Measurements from ENCODE around the gene SORBS1.

SORBS1 gene

DNA sequence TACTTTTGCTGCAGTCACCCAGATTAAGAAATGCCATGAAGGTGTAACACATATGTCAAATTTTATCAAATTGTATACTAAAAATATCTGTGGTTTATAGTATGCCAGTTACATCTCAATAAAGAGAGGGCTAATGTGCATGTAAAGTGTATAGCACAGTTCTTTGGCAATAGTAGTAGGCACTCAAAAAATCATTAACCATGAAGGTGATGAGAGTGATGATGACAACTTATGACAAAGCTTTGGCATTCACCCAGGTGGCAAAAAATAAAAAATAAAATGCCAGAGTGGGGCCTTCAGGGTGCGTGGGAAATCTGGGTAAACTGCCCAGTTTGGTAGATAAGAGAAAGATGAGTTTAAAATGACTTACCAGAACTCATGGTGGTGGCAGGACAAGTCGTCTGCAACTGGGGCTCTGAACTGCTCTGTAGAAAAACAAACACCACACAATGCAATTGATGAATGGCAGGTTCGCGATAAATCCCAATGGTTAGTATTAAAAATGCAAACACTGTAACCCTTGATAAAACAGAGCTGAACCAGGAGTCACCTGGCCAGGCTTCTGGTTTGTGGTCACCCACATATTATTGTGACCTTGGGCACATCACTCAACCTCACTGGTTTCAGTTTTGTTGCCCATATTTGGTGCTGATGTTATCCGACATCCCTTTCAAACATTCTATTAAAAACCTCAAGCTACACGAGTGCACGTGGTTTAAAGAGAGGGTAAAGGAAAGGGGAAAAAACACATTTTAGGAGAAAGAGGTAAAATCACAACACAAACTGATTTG lies 120.2 kb downstream of the SORBS1 start:
- no peak for DNase-seq (ENCODE audit: low read depth in 2 of 2, low spot score in 1 of 2)

DNA sequence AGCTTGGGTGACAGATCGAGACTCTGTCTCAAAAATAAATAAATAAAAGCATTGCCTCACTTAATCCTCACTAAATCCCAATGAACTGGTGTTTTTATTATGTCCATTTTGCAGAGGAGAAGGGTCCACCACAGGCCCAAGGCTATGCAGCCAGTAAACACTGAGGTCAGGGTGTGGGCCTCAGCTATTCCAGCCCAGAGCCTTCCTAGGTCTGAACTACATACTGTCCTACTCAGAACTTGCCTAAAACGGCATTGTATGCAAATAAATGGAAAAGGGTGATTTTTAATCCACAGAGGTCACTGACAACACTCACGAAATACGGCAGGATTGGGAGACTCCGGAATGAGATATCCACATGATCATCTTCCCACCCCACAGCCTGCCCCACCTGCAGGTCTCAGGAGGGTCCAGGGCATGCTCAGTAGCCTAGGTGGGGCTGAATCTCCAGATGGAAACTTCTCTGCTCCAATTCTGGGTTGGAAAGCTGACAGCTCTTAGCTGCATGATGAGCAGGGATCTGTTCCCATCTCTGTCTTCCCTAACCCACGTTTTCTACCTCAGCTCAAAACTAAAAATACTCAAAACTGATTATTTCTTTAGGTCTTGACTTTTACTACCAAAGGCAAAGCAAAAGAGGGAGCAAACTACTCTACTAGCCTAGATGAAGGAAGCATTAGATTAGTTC lies 121.0 kb downstream of the SORBS1 start:
- no peak for DNase-seq (ENCODE audit: low read depth in 2 of 2, low spot score in 1 of 2)

DNA sequence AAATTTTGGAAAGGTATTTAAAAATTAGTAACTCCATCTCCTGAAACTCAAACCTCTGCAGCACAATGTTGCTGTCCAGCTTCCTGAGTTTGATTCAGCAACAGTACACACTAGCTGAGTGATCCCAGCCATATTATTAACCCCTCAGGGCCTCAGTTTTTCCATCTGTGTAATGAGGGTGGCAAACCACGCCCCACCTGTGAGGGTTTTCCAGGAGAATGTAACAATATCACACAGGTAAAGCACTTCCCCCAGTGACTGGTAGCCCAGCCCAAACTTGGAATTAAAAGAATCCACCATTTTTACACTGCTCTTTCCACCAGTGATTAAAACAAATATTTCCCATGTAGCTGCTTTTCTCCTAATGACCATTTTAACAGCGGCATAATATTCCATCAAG lies 122.4 kb downstream of the SORBS1 start:
- no peak for DNase-seq (ENCODE audit: low read depth in 2 of 2, low spot score in 1 of 2)

DNA sequence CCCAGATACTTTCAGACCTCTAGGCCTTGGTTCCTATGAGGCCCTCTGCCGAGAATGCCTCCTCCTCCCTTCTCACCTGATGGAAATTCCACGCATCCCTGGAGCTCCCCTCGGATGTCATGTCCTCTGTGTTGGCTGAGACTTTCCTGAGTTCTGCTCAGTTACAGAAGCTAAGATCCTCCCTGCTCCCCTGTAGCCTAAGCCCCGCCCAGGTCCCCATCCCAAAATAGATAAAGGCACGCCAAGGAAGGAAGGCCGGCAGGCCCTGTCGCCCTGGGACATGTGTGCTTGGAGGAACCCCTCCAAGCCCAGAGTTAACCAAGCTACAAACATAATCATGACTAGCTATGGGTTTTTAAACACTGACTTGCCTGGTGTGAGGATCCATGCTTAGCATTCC lies 123.5 kb downstream of the SORBS1 start:
- DNase-seq (ENCODE audit: low read depth in 2 of 2, low spot score in 1 of 2), result no peak

DNA sequence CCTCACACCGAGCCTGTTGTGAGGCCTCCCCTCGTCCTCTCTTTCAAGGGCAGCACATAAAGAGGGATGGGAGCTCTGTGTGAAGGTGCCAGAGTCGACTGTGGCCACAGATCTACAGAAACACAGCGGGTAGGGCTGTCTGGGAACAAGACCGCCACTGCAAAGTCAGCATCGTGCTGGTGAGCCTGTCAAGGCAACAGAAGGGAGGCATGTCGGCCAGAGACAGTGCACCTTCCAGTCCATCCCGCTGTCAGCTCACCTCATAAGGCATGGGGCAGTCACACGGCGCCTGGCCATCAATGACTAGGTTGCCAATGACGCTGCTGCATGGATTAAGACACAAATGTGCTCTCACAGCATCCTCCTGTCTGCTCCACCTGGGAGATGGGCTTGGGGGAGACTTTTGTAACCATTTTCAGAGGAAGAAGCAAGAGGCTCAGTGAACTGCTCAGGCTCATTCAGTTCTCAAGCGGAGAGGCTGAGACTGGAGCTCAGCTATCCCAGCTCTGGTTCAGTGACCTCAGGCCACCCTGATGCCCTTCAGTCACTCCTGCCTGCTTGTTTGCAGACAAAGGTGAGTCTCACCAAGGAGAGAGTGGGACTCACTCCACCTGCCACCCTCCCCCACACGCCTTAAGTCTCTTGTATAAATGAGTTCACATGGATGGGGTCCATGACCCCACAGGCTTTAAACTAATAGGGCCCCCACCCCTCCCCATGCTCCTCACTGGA lies 125.5 kb downstream of the SORBS1 start:
- DNase-seq (ENCODE audit: low read depth in 2 of 2, low spot score in 1 of 2), result no peak

DNA sequence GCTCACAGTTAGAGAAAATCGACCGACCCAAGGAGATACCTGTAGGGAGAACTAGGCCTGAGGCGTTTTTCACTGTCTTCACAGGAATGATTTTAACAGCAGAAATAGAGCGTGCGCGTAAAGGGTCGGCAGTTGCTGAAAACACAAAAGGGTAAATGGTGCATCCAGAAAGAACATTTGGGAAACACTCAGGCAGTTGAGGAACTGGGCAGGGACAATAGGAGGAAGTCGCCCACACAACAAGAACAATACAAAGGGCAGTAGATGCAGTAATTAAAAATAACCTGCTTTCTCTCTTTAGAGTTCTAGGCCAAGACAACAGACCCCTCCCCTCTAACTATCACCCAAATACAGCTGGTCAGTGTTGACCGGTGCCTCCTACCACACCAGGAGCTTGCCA lies 126.6 kb downstream of the SORBS1 start:
- no peak for DNase-seq (ENCODE audit: low read depth in 2 of 2, low spot score in 1 of 2)

DNA sequence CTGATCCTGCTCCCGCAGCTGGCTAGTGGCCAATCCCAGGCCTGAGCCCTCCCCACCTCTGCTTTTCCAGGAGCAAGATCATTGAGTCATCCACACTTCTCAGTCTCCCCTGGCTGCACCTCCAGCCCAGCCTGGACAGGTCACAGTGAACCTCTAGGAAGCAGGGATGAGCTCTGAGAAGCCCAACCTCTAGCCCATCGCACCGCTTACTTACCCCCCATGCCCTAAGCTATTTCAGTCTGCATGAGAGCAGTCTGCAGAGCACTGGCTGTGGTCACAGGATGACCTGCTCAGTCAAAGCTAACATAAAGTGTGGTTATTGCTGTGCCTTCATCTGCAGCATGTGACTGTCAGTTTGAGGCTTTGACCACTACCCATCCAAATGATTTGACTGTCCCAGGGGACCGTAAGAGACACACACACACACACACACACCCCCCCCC lies 129.2 kb downstream of the SORBS1 start:
- no peak for DNase-seq (ENCODE audit: low read depth in 2 of 2, low spot score in 1 of 2)

DNA sequence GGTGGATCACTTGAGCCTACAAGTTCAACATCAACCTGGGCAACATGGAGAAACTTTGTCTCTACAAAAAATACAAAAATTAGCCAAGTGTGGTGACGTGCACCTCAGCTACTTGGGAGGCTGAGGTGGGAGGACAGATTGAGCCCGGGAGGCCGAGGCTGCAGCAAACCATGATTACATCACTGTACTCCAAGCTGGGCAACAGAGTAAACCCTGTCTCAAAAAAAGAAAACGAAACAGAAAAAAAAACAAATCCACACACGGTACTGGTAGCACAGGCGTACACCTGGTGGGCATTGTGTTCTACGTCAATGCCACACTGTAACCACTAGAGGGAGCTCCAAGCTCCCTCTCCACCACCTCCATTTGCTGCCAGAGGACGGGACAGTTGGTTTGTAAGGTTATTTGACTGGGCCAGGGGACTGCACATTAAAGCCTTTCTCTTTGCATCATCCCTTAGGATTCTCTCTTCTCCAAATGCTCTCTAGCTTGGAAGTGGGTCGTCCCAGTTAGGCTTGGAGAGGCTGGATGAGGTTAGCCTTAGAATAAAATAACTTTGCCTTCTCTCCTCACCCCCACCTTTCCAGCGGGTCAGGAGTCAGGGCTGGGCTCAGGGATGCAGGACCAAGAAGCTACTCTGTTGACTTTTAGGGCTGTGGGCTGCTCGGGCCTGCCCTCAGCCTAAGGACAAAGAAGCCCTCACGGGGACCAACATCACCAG lies 130.8 kb downstream of the SORBS1 start:
- DNase-seq (ENCODE audit: low read depth in 2 of 2, low spot score in 1 of 2), result no peak

DNA sequence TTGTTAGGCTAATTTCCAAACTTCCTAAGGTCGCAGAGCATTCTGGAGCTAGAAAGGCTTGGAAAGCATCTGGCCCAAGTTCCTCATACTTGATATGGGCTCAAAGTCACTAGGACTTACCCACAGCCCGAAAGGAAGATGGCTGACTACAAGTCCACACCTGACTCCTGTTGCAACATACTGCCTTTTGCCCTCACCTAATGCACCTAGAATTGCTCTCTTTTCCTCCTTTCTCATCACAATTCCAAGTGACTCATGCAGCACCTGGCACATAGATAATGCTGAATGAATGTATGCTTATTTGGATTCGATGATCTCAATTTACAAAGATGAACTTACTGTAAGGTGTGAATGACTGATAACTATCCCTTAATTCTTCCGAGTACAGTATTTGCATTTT lies 131.5 kb downstream of the SORBS1 start:
- no peak for DNase-seq (ENCODE audit: low read depth in 2 of 2, low spot score in 1 of 2)

DNA sequence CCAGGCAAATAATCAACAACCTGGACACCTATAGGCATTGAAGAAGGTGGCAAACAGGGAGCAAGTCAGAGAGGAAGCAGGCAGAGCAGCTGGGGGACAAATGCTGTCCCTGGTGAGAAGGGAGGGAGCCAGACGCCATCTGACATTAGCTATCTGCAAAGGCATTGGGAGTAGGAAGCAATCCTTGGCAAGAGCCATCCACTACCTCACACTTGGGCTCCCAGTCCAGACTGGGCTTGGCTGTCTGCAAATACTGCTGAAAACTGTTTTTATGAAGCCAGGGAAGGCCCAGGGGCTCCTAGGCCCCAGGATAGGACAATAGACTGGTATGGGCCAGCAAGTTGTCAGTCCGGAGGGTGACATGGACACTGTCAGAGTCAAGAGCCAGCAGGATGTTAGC lies 132.5 kb downstream of the SORBS1 start:
- no peak for DNase-seq (ENCODE audit: low read depth in 2 of 2, low spot score in 1 of 2)

DNA sequence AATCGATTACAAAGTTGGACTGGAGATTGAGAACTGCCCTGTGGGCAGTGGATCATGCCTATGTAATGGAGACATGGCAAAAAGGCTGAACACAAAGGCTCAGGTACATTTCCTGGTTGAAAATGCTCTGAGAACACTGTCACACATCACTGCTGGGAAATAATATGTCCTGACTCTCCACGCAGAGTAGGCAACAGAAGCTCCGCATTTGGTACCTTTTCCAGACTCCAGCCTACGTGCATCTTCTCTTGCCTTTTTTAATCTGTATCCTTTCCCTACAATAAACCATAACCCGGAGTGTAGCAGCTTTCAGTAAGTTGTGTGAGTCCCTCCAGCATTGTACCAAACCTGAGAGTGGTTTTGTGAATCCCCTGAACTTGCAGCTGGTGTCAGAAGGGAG lies 134.7 kb downstream of the SORBS1 start:
- no peak for DNase-seq (ENCODE audit: low read depth in 2 of 2, low spot score in 1 of 2)

DNA sequence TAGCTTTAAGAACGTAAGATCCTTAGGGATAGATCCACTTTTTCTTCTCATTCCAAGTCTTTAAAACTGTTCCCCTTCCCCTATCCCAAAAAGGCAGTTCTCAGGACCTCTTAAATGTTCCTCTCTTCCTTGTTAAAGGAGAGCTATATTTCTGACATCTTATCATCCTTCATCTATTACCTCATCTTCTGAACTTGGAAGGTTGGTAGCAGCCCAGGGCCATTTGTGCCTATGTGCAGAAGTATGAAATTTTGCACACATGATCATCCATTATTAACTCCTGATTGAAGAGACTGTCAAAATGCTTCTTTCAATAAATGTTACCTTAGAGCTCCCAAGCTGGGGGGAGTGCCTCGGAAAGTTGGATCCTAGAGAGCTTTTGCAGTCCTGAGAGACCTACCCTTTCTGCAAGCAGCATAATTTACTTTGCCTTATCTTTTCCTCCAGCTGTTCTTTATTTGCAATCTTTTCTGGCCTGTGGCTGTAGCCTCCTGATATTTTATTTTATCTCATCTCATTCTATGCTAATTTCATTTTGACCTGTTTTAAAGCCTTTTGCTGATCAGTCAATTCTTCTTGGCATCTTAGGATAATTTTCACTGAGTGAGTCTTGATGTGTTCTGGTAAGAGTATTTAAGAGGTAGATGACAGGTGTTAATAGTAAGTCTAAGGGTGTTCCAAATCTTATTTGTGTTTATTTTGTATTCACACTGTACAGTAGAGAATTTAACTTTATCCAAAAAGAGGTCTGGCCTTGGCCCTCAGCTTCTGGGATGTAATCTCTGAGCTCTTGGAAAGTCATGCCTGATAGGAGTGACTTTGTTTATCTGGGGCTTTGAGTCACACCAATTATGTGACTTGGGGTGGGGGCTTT lies 135.3 kb downstream of the SORBS1 start:
- no peak for DNase-seq (ENCODE audit: low read depth in 2 of 2, low spot score in 1 of 2)

DNA sequence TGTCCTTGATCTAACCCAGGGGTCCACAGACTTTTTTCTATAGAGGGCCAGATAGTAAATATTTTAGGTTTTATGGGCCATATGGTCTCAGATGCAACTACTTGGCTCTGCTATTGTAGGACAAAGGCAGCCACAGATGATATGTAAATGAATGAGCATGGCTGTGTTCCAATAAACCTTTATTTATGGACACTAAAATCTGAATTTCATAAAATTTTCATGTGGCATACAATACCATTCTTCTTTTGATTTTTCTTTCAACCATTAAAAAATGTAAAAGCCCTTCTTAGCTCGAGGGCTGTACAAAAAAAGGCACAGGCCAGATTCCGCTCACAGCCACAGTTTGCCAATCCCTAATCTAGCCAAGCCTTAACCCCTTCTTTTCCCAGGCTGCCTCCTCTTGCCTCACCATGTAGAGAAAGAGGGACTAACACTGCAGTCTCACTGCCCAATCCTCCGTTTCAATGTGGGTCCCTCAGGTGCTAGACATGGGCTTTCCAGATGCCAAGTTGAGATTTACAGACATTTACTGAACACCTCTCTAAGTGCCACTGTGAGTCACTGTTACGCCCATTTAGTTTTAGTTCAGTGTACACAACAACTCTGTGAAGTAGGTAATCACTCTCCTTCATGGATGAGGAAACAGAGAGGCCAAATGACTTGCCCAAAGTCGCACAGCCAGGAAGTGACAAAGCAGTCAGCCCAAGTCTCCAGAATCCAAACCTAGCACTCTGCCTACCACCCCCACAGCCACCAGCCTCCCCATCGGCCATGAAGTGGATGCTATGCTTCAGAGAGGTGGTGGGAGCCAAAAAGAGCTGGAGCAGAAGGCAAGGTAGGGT lies 137.8 kb downstream of the SORBS1 start:
- DNase-seq (ENCODE audit: low read depth in 2 of 2, low spot score in 1 of 2), result no peak

DNA sequence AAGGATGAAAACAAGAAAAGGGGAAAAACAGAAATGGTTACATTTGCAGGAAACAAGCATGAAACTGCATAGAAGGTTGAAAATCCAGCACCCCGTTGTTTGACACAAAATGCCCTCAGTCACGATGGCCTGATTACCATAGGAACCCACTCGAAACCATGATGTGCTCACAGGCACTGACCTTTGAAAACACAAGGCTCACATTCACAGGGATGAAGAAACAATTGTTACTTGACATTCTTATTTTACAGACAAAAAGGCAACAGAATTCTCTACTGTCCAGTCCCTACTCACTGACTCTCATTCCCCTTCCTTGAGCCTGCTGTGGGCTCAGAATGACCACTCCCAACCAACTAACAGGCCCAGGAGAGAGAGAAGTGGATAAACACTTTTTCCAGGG lies 138.9 kb downstream of the SORBS1 start:
- DNase-seq (ENCODE audit: low read depth in 2 of 2, low spot score in 1 of 2), result no peak

DNA sequence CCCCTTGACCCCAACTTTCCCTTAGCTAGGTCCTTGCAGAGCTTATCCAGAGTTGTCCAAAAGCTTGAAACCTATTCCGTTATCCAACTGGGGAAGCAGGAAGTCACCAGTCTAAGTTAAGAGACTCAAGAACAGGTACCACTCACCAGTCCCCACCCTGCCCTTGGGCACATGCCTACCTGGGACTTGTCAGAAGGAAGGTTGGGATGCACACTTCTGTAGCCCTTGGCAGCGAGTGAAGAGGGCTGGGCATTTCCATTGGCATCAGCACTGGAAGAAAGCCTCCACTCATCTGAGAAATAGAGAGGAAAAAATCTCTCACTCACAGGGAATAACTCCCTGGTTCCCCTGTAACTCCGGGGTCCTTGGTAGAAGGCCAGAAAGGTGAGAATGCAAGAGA lies 139.4 kb downstream of the SORBS1 start:
- DNase-seq (ENCODE audit: low read depth in 2 of 2, low spot score in 1 of 2), result no peak

DNA sequence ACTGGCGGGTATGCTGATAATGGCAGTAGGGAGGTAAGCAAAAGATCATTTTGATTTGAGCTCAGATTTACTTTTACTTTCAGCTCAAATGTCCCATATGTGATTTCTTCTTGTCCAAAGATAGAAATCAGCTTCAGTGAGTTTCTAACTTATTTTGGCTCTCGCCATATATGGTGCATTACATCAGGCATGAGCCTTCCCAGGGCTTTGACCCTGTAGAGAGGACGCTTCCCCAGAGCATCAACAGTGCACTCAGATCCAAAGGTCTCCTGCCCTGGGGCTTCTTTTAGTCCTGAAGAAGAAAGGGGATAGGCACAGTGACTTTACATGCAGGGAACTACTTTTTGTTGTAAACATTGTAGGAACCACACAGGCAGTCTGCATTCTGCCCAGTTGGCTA lies 141.8 kb downstream of the SORBS1 start:
- DNase-seq (ENCODE audit: low read depth in 2 of 2, low spot score in 1 of 2), result no peak

DNA sequence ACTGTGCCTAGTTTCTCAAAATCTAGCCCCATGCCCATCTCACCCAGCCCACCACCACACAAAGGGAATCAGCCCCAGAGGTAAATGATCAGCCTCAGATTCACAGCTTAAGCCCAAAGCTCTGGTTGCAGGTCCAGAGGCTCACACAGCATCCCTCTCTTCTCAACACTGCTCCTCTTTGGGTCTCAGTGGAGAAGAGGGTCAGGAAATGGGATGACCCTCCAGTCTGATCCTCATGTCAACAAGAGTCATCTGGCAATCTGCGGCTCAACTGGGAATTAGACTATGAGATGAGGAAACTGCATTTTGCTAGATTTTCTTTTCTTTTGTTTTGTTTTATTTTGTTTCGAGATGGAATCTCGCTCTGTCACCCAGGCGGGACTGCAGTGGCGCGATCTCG lies 144.2 kb downstream of the SORBS1 start:
- DNase-seq (ENCODE audit: low read depth in 2 of 2, low spot score in 1 of 2), result no peak

DNA sequence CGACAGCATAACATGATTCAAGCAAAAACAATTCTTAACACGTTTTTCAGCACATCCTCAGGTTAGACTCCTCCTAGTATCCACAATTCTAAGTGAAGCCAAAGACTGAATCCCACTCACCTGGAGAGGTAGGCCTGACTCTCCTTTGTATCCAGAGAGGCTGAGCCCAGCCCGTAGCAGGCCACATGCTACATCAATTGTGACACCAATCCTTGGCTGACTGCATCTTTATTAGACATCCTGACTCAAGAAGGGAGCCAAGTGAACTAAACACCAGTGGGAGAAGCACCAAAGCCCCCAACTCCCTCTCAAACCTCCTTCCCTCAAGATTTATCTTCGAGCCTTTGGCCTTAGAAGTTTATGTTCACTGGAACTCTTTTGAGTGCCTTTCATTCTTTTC lies 144.9 kb downstream of the SORBS1 start:
- no peak for DNase-seq (ENCODE audit: low read depth in 2 of 2, low spot score in 1 of 2)

DNA sequence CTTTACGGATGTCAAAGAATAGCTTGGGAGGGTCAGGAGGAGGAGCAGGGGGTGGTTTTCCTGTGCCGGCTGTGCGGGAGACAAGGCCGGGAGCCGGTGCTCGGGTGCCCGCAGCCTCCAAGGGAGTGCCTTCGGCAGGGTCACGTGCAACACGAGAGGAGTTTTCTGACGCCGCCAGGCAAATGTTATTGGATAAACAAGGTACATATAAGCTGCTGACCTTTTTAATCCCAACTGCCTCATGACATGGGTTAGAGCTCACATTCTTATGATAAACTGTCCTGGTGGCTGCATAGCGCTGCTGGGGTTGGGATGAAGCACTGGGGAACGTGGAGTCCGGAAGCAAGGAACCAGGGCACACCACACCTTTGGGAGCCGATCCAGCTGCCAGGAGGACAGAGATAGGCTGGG lies 145.5 kb downstream of the SORBS1 start:
- DNase-seq (ENCODE audit: low read depth in 2 of 2, low spot score in 1 of 2), result no peak
